Fibroblast of skin of right biceps (primary cell): ENCODE measurements around the gene PAK6.

Source experiments
- DNase-seq: peaks from one replicate; pipeline ENCODE4 v3.0.0-alpha.2; 2013

Gene PAK6

DNA sequence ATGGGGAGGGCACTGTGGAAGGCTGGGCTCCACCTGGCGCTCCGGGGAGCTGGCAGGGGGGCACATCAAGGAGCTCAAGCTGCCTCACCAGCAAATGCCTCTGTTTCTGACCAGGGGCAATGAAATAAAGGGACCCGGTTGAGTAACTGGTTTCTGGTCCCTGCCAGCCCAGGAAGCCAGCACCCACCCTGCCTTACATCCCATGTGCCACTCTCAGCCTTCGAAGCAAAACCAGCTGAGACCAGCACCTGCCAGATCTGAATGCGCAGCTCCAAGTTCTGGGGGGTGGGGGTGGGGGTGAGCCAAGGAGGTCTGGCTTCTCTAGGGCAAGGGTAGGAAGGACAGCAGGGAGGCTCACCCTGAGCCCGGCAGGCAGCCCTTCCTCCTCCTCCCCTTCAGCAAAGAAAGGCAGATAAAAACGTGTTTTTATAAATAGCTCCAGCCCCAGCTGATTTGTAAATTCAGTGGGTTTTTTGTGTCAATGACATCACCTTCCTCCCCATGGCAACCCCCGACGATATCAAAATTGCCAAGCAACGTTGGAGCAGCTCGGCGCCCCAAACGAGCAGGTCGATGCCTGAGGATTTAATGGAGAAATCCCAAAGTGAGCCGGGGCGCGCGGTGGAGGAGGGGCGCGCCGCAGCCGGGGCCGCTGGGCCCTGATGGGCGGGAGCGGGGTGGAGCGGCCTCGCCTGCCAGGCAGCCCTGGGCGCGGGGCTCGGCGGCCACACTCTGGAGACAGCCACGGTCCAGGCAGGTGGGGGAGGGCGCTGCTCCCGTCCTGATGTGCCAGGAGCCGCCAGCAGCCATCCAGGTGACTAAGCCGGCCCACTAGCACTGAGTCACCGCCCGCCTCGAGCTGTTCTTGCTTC, at the start of gene PAK6:
TSS of gene PAK6 (plus strand) at position 532 of the 872 bp plus-strand sequence. CDS start 25,723 bp downstream, outside the sequence.
- DNase-seq, result peak; percentile 61

DNA sequence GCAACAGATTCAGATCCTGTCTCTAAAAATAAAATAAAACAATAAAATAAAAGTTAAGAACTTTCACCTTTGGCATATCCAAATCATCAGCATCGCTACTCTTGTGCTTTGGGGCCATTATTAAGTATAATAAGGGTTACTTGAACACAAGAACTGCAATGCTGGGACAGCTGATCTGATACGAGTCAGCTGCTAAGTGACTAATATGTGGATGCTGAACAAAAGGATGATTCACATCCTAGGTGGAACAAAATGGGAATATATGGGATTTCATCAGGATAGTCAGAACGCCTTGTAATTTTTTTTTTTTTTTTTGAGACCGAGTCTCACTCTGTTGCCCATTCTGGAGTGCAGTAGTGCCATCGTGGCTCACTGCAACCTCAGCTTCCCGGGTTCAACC, 48.3 kb upstream of the PAK6 start:
- peak; percentile 59 for DNase-seq

DNA sequence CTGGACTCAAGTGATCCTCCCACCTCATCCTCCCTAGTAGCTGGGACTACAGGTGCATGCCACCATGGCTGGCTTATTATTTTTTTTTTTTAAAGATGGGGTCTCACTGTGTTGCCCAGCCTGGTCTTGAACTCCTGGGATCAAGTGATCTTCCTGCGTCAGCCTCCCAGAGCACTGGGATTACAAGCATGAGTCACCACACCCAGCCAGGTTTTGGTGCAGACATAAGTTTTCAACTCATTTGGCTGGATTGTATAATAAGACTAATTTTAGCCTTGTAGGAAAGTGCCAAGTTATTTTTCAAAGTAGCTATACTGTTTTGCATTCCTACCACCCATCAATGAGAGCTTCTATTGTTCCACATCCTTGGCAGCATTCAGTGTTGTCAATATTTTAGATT, 45.9 kb upstream of the PAK6 start:
- peak; percentile 48 for DNase-seq

DNA sequence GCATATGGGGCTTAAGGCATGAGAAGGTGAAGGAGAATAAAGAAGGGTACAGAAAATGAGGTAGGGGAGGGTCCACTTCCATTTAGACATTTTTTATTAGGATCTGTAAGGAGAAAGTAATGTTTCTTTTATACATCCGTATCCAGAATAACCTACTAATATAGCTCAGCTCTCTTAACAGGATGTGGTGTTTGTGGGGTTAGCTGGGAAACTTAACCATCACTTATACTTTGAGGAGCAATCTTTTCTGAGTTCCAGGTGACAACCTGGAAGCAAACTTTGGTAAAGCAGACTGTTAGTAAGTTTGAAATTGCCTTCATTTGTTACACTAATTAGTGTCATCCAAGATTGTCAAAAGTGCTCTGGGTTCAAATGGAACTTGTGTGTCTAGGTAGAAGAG, 41.4 kb upstream of the PAK6 start:
- DNase-seq, result no peak

DNA sequence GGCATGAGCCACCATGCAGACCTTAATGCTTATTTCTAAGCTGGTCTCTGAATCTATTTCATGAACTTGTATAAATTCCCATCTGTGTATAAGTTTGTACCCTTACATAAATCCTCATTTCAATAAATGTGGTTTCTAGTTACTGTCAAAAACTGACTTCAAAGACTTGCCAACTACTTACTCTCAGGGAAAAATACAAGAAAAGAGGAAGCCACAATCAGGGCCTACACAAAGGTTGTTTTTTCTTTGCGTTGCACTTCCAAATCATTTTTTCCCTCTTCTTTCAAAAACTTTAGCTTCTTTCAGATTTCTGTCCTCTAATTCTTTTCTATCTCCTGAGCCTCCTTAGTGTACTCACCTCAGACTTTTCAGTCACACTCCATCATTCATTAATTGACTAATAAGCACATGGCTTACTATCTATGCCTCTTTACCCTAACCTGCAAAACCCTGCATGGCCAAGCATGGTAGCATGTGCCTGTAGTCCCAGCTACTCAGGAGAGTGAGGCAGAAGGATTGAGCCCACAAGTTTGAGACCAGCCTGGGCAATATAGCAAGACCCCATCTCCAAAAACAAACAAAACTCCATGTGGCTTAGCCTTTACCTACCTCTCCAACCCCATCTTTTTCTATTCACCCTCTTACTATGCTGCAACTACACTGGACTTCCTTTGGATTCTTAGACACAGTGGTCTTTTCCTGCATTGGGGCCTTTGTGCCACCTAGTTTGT, 40.3 kb upstream of the PAK6 start:
- DNase-seq, result no peak

DNA sequence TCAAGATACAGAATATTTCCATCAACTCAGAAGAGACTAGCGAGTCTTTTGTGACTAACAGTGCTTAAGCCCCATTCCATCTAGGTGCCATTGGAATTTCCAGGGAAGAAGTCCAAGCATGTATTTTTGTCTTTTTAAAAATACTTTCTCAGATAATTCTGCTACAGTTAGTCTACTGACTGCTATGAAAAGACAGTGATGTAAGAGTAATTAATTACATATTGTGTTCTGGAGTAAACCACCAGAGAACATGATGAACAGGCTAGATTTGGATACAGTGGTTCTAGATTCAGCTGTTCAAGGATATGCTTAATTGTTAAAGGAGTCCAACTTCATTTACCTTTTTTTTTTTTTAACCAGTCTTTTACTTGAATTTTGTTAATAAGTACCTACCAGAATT, 34.8 kb upstream of the PAK6 start:
- DNase-seq, result no peak

DNA sequence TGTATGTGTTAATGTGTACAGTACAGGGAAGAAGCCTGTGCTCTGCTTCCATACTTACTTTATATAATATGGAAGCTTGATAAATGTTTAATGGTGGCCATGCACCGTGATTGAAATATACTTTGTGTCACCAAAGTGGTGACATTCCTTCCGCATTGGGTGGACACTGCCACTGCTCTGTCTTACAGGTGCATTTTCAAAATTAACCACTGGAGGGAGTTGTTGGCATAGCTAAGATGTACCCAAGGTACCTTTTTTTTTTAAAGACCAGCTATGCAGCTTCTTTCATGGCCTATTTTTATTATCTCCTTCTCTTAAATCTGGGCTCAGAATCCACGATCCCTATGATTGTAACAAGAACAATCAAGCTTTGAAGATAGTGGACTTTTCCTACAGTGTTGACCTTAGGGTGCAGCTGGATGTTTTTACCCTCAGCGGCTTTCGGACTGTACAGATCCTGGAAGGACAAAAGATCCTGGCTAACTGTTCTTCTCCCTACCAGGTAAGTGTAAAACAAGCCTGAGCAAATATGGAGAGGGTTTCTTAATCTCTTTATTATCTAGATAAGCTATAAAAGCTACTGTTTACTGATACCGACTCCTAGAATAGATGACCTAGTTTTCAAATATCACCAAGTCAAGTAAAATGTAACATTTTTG, 21.6 kb upstream of the PAK6 start:
- DNase-seq, result peak; percentile 64

DNA sequence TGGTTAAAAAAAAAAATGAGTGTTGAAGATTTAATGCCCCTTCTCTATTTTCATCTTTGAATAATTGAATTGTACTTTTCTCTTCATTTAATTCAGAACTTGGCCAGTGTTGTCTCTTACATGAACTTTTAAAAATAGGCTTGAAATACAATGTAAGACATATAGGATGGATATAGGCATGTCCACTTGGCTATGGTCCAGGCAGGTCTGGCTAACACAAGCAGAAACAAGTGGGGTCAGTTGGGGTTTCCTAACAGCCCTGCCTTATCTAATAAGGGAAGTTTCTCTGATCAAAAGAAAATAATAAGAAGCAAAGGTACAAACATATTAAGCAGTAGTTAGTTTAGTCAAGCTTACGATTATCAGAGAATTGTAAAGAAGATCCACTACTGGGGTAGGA, 19.1 kb upstream of the PAK6 start:
- DNase-seq, result no peak

DNA sequence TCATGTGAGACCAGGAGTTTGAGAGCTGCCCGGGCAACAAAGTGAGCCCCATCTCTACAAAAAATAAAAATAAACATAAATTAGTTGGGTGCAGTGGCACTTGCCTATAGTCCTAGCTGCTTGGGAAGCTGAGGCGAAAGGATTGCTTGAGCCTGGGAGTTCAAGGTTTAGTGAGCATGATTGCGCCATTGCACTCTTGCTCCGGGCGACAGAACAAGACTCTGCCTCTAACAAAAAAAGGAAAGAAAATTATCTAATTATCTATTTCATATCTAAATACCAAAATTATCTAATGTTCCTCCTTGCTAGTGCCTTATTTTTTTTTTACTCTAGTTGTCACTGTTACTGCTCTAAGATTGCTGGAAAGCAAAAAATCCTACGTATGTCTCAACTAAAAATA, 16.7 kb upstream of the PAK6 start:
- no peak for DNase-seq

DNA sequence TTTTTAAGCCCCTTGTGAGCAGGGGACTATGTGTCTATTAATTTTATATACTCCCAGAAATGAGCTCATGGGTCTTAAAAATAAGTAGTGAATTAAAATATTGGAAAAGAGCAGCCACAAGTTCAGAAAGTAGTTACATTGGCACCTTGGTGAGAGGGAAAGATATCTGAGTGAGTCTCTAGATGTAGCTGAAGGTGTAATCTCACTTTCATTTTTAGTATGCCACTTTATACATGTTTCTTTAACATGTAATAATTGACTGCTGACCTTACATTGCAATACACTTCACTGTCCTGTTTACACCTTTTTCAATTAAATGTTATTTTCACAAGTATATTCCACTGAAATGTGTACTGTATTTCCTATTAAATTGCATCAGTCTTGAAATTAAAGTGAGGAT, 12.1 kb upstream of the PAK6 start:
- no peak for DNase-seq

DNA sequence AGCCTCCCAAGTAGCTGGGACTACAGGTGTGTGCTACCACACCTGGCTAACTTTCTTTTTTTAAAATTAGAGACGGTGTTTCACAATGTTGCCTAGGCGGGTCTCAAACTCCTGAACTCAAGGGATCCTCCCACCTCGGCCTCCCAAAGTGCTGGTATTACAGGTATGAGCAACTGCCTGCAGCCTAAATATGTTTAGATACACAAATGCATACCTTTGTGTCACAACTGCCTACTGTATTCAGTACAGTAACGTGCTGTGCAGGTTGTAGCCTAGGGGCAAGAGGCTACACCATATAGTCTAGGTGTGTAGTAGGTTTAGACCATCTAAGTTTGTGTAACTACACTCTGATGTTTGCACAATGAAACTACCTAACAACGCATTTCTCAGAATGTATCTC, 9.5 kb upstream of the PAK6 start:
- DNase-seq, result no peak

DNA sequence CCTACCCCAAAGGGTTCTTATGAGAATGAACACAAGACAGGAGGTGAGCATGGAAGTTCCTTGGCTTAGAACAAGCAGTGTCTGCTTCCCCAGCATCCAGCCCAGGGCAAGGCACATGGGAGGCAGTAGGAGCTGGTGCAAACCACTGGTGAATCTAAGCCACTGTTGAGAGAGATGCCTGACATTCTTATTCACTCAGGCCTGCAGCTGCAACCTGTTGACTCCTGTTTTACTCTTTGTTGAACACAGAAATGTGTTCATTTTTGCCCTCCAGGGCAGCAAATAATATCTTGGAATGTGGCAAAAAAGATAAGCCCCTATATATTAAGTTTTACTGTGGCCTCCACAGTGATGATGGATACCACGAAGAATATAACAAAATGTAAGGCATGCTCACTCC, 8.9 kb upstream of the PAK6 start:
- no peak for DNase-seq

DNA sequence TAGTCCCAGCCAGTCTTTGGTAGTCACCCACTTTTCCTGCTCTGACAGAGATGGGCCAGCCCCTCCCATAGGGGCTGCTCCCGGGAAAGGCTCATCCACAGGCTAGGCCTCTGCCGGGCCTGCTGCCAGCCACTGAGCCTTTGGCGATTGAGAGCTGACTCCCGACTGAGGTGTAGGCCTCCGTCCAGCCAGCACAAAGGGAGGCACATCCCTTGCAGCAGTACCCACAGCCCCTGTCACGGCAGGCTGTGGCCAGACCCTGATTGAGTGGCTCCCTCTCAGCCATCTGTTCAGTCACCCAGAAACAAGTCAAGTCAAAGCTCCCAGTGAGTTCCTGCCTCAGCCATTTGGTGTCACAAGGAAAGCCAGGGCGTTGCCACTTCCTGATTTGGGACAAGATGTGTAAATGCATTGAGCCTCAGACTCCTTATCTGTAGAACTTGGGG, 6.2 kb upstream of the PAK6 start:
- peak; percentile 21 for DNase-seq

DNA sequence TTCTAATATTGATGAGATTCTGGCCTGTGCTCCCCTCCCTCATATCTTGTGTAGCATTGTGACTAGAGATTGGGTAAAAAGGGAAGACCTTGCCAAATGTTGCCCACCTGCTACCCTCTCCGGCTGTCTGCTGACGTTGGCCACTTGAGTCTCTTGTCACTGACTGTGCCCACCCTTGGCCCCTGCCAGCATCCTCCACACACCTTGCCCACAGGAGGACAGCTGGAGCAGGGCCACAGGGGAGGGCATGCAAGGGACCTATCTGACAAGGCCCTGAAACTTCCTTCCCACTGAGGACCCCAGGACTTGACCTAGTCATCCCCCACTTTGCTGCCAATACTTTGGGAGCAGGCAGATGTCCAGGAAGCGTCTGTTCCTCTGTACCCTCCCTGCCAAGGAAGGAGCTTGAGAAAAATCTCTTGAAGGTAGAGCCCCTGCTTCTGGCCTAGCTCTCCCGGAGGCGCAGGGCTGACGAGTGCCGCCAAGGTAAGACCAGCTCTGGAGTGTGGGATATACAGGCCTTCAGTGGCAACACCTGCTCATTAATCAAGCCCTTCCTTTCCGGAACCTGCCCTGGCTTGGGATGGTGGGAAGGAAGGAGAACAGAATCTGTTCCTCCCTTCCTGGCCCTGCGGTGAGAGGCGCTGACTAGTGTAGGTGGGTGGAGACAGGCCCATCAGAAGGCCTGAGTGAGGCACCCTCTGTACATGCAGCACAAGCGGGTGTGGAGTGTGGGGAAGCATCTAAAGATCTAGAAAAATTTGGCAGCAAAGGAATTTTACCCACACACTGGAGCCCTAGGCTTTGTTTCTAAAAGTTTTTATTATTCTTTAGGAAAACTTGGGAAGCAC, 4.9 kb upstream of the PAK6 start:
- peak; percentile 9 for DNase-seq

DNA sequence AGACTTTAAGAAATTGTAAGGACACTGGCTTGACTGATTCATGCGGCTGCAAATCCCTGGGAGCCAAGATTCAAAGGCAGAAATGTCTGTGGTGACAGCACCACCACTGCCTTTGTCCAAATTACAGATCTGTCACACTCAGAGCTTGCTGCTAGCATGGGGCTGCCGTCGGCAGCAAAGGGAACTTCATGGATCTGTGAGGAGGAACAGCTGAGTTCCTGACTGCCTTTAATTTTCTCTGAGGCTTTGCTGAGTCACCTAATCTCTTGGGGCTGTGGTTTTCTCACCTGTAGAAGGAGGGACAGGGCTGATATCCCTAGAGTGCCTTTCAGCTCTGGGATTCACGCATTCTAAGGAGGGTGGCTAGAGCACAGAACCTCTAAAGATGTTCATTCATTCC, 4.1 kb upstream of the PAK6 start:
- no peak for DNase-seq

DNA sequence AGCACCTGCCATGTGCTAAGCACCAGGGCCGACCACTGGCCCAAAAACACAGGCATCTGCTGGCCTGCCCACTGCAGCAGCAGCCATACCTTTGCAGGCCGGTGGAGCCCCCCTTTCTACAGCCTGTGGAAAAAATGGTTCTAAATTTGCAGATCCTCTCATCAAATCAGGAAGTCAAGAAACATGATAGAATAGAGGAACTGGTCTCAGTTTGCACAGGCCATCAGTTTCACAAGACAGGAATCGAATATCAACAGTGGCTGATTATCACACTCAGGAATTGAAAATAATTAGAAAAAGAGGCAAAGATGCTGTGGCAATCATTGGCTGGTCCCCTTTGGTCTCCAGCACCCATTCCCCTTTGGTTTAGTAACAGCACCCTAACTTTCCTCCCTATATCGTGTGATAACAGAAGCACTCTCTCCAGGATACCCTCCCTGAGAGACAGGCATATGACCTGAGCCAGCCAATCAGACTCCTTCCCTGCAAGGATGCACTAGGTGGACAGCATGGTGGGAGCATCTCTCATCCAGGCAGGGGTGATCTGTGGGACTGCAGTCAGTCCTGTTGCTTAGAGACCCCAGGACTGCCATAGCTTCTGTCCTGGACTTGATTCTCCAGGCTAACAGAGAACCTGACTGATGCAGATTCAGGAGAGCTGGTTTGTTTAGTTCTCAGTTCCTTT, 3.5 kb upstream of the PAK6 start:
- no peak for DNase-seq

DNA sequence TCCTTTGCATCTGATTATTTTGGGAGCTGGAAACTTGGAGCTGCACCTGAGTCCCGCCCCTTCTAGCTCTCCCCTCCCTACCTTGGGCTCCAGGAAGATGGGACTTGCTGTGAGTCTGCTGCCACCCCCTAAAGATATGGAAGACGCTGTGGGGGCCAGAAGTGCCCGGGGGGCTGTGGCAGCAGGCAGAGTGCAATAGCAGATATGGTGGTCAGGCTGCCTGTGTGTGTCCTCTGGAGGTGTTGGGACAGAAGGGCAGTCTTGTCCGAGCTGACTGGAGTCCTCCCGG, 485 bp downstream of the PAK6 start:
- no peak for DNase-seq

DNA sequence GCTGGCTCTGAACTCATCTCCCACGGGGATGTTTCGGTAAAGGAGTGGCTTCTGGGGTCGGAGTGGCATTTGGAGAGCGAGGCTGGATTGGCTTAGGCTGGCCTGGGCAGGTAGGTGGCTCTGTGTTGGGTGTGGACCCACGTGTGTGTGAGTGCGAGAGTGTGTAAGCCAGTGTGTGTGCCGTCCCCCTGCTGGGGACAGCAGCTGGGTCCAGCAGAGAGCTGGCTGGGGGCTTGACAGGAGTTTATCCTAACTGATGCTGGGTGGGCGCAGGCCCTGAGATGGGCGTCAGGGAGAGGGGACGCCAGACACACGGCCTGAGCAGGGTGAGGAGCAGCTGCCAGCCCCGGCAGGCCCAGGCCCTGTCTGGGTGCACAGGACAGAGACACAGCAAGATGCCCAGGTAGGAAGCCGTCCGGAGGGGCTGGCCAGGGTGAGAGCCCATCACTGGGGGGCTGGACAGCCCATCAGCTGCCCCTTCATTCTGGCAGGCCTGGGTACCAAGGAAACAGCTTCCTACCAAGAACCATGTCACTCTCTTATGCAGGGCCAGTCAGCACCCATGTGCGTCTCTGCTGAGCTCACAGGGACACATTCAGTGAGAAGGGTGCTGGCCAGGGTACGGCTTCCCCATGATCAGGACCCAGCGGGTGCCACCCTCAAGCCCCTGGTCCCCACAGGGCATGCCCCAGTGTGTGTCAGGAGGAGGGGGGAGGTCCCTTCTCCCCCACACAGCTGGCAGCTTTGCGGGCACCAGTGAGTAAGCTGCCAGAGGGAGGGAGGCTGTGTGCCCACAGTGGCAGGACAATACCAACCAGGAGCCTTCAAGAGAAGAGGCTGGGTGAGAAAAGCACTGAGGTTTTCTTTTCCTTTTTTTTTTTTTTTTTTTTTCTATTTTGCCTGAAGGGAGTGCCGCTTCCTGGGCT, 1.1 kb downstream of the PAK6 start:
- no peak for DNase-seq

DNA sequence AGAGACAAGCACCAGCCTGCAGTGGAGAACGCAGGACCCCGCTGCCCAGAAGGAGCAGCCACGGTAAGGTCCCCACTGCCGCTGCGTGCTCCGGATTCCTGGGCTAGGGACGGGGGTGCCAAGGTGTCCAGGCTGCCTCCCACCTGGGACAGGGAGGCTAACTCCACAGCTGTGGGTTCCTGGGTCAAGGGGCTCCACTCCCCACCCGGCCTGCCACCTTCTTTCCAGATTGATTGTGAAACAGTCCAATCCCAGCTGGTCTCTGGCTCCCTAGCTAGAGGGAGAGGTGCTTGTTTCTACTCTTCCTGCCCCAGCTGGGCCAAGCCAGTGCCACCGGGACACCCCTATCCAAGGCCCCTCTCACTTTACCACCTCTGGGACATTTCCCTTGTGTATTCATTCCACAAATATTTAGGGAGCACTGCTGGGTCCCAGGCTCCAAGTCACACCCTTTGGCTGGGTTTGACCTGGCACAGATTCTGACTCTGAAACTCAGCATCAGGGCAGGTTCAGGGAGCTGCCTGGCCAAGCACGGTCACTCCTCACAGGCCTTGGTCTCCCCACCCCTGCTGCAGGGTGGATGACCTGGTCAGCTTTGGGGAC, 1.9 kb downstream of the PAK6 start:
- no peak for DNase-seq

DNA sequence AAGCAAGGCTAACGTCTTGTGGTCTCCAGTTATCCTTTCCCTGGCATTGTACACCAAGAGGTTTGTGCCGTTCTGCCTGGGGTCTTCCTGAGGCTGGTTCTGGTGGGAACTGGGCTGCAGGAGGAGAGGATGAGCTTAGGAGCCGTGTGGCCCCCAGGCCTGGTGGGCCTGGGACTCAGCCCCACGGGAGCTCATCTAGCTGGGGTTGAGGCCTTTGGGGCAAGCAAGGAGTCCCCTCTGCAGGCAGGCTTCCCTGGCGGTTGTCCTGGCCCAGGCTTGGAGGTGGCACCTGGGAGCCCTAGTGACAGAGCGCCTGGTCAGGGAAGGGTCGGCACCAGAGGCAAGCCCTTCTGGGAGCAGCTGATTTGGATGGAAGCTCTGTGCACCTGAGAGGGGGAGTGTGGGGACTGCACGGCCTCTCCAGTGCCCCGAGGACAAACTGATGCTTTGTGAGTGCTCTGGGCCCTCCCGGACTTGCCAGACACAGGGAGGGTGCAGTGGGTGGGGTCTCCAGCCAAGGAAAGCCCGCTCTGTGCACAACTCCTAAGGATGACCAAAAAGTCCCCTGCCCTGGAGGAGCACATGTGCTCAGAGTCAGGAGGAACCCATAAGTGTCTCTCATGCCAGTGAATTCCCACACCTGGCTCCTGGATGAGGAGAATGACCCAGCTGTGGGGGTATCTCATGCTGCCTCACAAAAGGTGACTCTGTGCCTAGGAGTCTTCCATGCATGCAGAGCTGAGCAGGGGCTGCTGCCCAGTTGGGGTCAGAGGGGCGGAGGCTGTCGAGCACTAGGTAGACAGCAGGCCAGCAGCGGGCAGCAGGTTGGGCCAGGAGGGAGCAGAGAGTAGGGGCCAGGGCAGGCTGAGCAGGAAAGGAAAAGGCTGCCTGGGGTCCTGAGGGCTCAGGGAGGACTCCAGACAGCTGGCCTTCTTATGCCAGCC, 2.7 kb downstream of the PAK6 start:
- DNase-seq, result no peak
